ENCODE measurements around the gene EGFL6. TPM values are rescaled to one million over a fixed set of nuclear protein-coding genes. Genes with fewer than 3 reads are reported as not detected.

The EGFL6 gene
- total and polyA plus RNA-seq, 2 of the 13 experiments (the other 11 are each of a cell fraction or from before 2014, with no cell fraction given) = not detected

DNA sequence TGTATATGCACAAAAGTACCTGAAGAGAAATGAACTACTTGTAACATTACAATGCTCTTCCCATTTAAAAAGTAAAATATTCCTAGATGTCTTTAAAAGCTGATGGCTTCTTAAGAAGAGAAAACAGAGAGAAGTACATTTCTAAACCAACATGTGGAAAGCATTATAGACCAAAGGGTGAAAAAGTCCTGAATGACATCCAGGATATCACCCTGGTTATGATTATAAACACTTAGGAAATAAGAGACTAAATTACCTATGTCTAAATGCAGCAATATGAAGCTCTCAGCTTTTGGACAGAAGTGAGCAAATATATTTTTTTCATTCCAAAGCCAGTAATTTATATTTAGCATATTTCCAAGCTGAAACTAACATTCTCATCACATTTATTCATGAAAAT lies 21.7 kb upstream of the EGFL6 start:
- no peaks in the 10 kb centered on the region for H3K9me3 ChIP-seq (ENCODE audit: low read length)
- intact Hi-C loops (cut with micrococcal nuclease; ENCODE audit: unreplicated experiment) (no loop called here), in situ Hi-C loops (cut with HindIII; ENCODE audit: extremely low pct_ligation_motif_present, low pct_unique_long_range_greater_than_20kb) (no loop called here)
- H3K27ac ChIP-seq (ENCODE audit: extremely low read length, insufficient read depth, low read length) = no peak overlapping the region
- H4K20me1 ChIP-seq (ENCODE audit: insufficient read depth, low read length) = no peaks in the 10 kb centered on the region
- no peak for TF ChIP-seq KDM5B (CRISPR knock-in tag; IDR thresholded peaks at IDR 0.05; ENCODE audit: borderline replicate concordance)
- no peak for TF ChIP-seq IRX3 (CRISPR knock-in tag; IDR thresholded peaks at IDR 0.05; ENCODE audit: borderline replicate concordance, low read depth)
- no peak for TF ChIP-seq ASH2L (IDR thresholded peaks at IDR 0.05; ENCODE audit: insufficient read length, low read depth, low read length)
- TF ChIP-seq SP4 (CRISPR knock-in tag; IDR thresholded peaks at IDR 0.05) = no peak
- TF ChIP-seq, protein P1, sequence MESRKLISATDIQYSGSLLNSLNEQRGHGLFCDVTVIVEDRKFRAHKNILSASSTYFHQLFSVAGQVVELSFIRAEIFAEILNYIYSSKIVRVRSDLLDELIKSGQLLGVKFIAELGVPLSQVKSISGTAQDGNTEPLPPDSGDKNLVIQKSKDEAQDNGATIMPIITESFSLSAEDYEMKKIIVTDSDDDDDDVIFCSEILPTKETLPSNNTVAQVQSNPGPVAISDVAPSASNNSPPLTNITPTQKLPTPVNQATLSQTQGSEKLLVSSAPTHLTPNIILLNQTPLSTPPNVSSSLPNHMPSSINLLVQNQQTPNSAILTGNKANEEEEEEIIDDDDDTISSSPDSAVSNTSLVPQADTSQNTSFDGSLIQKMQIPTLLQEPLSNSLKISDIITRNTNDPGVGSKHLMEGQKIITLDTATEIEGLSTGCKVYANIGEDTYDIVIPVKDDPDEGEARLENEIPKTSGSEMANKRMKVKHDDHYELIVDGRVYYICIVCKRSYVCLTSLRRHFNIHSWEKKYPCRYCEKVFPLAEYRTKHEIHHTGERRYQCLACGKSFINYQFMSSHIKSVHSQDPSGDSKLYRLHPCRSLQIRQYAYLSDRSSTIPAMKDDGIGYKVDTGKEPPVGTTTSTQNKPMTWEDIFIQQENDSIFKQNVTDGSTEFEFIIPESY (CRISPR knock-in tag; IDR thresholded peaks at IDR 0.05) = no peak
- TF ChIP-seq, protein P2, sequence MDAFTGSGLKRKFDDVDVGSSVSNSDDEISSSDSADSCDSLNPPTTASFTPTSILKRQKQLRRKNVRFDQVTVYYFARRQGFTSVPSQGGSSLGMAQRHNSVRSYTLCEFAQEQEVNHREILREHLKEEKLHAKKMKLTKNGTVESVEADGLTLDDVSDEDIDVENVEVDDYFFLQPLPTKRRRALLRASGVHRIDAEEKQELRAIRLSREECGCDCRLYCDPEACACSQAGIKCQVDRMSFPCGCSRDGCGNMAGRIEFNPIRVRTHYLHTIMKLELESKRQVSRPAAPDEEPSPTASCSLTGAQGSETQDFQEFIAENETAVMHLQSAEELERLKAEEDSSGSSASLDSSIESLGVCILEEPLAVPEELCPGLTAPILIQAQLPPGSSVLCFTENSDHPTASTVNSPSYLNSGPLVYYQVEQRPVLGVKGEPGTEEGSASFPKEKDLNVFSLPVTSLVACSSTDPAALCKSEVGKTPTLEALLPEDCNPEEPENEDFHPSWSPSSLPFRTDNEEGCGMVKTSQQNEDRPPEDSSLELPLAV (CRISPR knock-in tag; conservative IDR thresholded peaks at IDR 0.05; ENCODE audit: low read depth) = no peak
- no peak for TF ChIP-seq SIN3A (IDR thresholded peaks at IDR 0.05; ENCODE audit: borderline replicate concordance, low read depth, low read length)
- TF ChIP-seq DNMT3B (CRISPR knock-in tag; conservative IDR thresholded peaks at IDR 0.05) = no peak
- no peak overlapping the region for H3K9ac ChIP-seq (ENCODE audit: insufficient read depth, low read depth, low read length)
- no peak overlapping the region for H3K4me3 ChIP-seq (replicated peaks in 1 of 3; ENCODE audit: insufficient read depth in 1 of 3, low read depth in 2 of 3, low read length in 3 of 3)
- ChIA-PET CTCF (ENCODE audit: low intra/inter-chr PET ratio, low total read pairs) (no interaction called here), POLR2A (no interaction called here)
- H2AFZ ChIP-seq (ENCODE audit: low read length) = no peak overlapping the region
- no peak for ATAC-seq
- no peak for DNase-seq (ENCODE audit: low spot score)
- no peak overlapping the region for H3K4me2 ChIP-seq (ENCODE audit: low read depth, low read length)
- no peaks in the 10 kb centered on the region for H3K27me3 ChIP-seq (ENCODE audit: control insufficient read depth in 1 of 2, insufficient read depth in 2 of 2, low read length in 2 of 2)
- no peaks in the 10 kb centered on the region for H3K4me1 ChIP-seq (ENCODE audit: insufficient read depth, low read length)
- no TSS peak for BruUV-seq (replicated peaks)
- no peak for FAIRE-seq
- no peaks in the 10 kb centered on the region for H3K36me3 ChIP-seq (replicated peaks in 1 of 2; ENCODE audit: control insufficient read depth in 1 of 2, insufficient read depth in 2 of 2, low read length in 2 of 2)
- no peaks in the 10 kb centered on the region for H3K79me2 ChIP-seq (ENCODE audit: insufficient read depth, low read length)
